Gastroesophageal sphincter (tissue), 4 donors: ENCODE results near the gene KAZN. TPM values are rescaled to one million over a fixed set of nuclear protein-coding genes. Genes with fewer than 3 reads are reported as not detected.

Source experiments
- ATAC-seq: fragments of 150-250 bp; one replicate; pipeline ENCODE4 v1.9.1; 2016; ENCODE audit warnings: mild to moderate bottlenecking, moderate library complexity
- H3K27ac ChIP-seq, 4 donors: fragments of 200-600 bp; sonication (generic) in 3 of 4; 1 replicate in 3 of 4; 2 replicates in 1 of 4; pipeline ENCODE4 v1.5.1; 2016 to 2019
- H3K27me3 ChIP-seq: fragments of 200-600 bp; sonication (generic); one replicate; pipeline ENCODE4 v1.5.1; 2019
- H3K36me3 ChIP-seq, 2 donors: fragments of 200-600 bp; sonication (generic); one replicate each; pipeline ENCODE4 v1.5.1; 2019; ENCODE audit warnings: control low read depth in 1 of 2
- H3K4me1 ChIP-seq, 3 donors: fragments of 200-600 bp; sonication (generic); 1 replicate in 2 of 3; 2 replicates in 1 of 3; pipeline ENCODE4 v1.5.1; 2016 to 2019; ENCODE audit warnings: control low read depth in 2 of 3
- H3K4me3 ChIP-seq, 2 donors: fragments of 200-600 bp; sonication (generic); one replicate each; pipeline ENCODE4 v1.5.1; 2019; ENCODE audit warnings: mild to moderate bottlenecking in 1 of 2, moderate library complexity in 1 of 2
- H3K9me3 ChIP-seq, 3 donors: fragments of 200-600 bp; sonication (generic); one replicate each; pipeline ENCODE4 v1.5.1; 2017 to 2019; ENCODE audit warnings: control low read depth in 2 of 3
- CTCF ChIP-seq, 4 experiments: fragments of 200-600 bp in 2 of 4; fragments of 450-650 bp in 2 of 4; sonication (generic) in 1 of 4; IDR thresholded peaks; one replicate each; pipeline ENCODE4 v1.5.1; 2017 to 2019; ENCODE audit warnings: antibody characterized with exemption in 4 of 4, mild to moderate bottlenecking in 2 of 4, moderate library complexity in 2 of 4
- EP300 ChIP-seq: sonication (generic); formaldehyde crosslinking; IDR thresholded peaks from one replicate; pipeline ENCODE4 v1.6.1; 2017; ENCODE audit warnings: antibody characterized with exemption, mild to moderate bottlenecking
- POLR2A ChIP-seq, 2 donors: fragments of 450-650 bp; IDR thresholded peaks; one replicate each; pipeline ENCODE4 v1.6.1; 2017; ENCODE audit warnings: antibody characterized with exemption in 2 of 2, mild to moderate bottlenecking in 2 of 2, moderate library complexity in 1 of 2
- POLR2AphosphoS5 ChIP-seq: sonication (generic); formaldehyde crosslinking; IDR thresholded peaks from one replicate; pipeline ENCODE4 v1.6.1; 2017; ENCODE audit warnings: antibody characterized with exemption
- WGBS, 2 donors: methylation state at CpG; one replicate each; pipeline ENCODE4 v1.1.5; 2018; ENCODE audit warnings: low coverage in 1 of 2; 5-methylcytosine and 5-hydroxymethylcytosine counted together
- total RNA-seq, 4 donors: library from RNA; depleted of rRNA; stranded (reverse); fragments of >200 nt; gene quantifications; one replicate each; pipeline ENCODE4 v1.1.0, GENCODE V29; 2016

Gene KAZN
- total RNA-seq, 4 donors from 2014 or later, result 6.5 to 16.6 (median 11.5) TPM

DNA sequence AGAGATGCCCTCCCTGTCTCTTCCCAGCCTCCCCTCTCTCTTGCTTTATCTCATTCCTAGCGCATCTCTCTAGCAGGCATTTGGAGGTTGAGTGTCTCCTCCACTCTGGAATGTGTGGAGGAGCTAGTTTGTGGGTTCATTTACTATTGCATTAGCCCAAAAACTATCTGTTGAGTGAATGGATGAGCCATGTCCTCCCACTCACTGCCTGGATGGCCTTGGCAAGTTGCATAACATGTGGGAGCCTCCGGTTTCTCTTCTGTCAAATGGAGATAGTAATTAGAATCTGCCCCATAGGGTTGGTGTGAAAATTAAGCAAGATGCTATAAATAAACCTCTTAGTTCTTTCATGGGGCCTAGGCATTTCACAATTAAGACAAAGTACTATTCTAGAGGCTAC is 181.8 kb downstream of the KAZN start:
- Histone ChIP-seq H3K36me3 (no peaks in the 10 kb centered on the region), H3K27me3 (no peaks in the 10 kb centered on the region), H3K4me1 (no peaks in the 10 kb centered on the region), H3K27ac (no peak overlapping the region), H3K9me3 (no peaks in the 10 kb centered on the region), H3K4me3 (no peak overlapping the region)
- WGBS, 2 donors, result 57 to 60% methylated on average over 1 of the region's 2 CpGs
- ATAC-seq, result no peak
- TF ChIP-seq POLR2AphosphoS5, result no peak
- no peak for TF ChIP-seq POLR2A (IDR thresholded peaks at IDR 0.05)
- TF ChIP-seq CTCF (IDR thresholded peaks at IDR 0.05), result no peak
- no peak for TF ChIP-seq EP300

DNA sequence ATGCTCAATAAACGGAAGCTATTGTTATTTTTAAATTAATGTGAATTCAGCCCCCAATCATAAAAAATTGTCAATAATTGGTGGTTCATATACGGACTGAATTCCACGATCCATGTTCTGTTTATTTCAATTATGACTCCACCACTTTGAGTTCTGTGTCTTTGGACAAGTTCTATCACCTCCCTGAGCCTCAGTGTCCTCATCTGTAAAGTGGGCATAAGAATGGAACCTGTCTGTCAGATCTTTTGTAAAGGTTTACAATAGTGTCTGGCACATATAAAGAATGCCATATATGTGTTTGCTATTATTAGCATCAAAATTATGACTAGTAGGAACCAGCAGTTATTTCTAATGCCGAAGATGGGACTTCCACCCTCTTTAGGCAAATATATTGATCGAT is 183.3 kb downstream of the KAZN start:
- Histone ChIP-seq H3K36me3 (no peaks in the 10 kb centered on the region), H3K9me3 (no peaks in the 10 kb centered on the region), H3K4me3 (no peak overlapping the region), H3K27me3 (no peaks in the 10 kb centered on the region), H3K4me1 (no peaks in the 10 kb centered on the region), H3K27ac (no peak overlapping the region)
- TF ChIP-seq CTCF (IDR thresholded peaks at IDR 0.05) (no peak), POLR2AphosphoS5 (no peak), EP300 (no peak), POLR2A (IDR thresholded peaks at IDR 0.05) (no peak)
- no peak for ATAC-seq
- WGBS, 2 donors, result 89 to 97% methylated on average over 4 to 5 of the region's 5 CpGs

GRCh38 chr1:14782741-14783591 is 184.5 kb downstream of the KAZN start:
- no peaks in the 10 kb centered on the region for H3K4me1 ChIP-seq
- WGBS, 2 donors, result 76 to 90% methylated on average over 4 to 7 of the region's 8 CpGs
- no peak overlapping the region for H3K27ac ChIP-seq
- no peaks in the 10 kb centered on the region for H3K27me3 ChIP-seq
- no peaks in the 10 kb centered on the region for H3K9me3 ChIP-seq
- no peaks in the 10 kb centered on the region for H3K36me3 ChIP-seq
- no peak overlapping the region for H3K4me3 ChIP-seq
- TF ChIP-seq POLR2A (IDR thresholded peaks at IDR 0.05) (no peak), POLR2AphosphoS5 (no peak)
- no peak for ATAC-seq

DNA sequence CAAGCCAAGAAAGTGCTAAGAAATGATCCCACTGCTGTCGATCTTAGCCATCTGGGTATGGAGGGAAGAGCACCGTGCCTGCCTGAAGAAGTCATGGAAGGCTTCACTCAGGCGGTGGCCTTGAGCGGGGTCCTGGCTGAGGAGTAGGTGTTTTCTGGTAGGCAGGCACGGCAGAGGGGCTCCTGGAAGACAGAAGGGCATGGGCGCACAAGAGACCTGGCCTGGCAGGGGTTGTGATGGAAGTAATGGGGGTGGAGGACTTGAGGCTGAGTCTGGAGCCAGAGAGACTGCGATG is 185.1 kb downstream of the KAZN start:
- Histone ChIP-seq H3K36me3 (no peaks in the 10 kb centered on the region), H3K4me1 (no peaks in the 10 kb centered on the region), H3K9me3 (no peaks in the 10 kb centered on the region), H3K4me3 (no peak overlapping the region), H3K27me3 (no peaks in the 10 kb centered on the region), H3K27ac (no peak overlapping the region)
- no peak for ATAC-seq
- TF ChIP-seq EP300, result no peak
- TF ChIP-seq POLR2AphosphoS5, result no peak
- TF ChIP-seq CTCF (IDR thresholded peaks at IDR 0.05), result no peak
- no peak for TF ChIP-seq POLR2A (IDR thresholded peaks at IDR 0.05)
- WGBS, 2 donors, result 88 to 98% methylated on average over 4 to 7 of the region's 7 CpGs

- H3K27ac ChIP-seq, result no peak overlapping the region
- ATAC-seq, result no peak
- no peaks in the 10 kb centered on the region for H3K36me3 ChIP-seq
- H3K4me1 ChIP-seq, result no peaks in the 10 kb centered on the region
- H3K9me3 ChIP-seq, result no peaks in the 10 kb centered on the region
- WGBS, 2 donors, result 85 to 90% methylated on average over 8 to 15 of the region's 16 CpGs
- no peak overlapping the region for H3K4me3 ChIP-seq
- TF ChIP-seq CTCF (IDR thresholded peaks at IDR 0.05) (no peak), POLR2AphosphoS5 (no peak), EP300 (no peak), POLR2A (IDR thresholded peaks at IDR 0.05) (no peak)
- no peaks in the 10 kb centered on the region for H3K27me3 ChIP-seq
Observed at GRCh38 chr1:14784790-14785773, 186.6 kb downstream of the KAZN start.
